KG1 (cell line): Measurements from ENCODE around the gene CD2BP2.
"Not testable (repeated sequence)": the region's sequence is repeated elsewhere in the genome, so short reads cannot be mapped to it uniquely, and the experiment has no call there.

ENCODE experiments used
- DNase-seq: peaks from one replicate; lab custom pipeline; 2025; lab: John Stamatoyannopoulos, UW

CD2BP2 gene

DNA sequence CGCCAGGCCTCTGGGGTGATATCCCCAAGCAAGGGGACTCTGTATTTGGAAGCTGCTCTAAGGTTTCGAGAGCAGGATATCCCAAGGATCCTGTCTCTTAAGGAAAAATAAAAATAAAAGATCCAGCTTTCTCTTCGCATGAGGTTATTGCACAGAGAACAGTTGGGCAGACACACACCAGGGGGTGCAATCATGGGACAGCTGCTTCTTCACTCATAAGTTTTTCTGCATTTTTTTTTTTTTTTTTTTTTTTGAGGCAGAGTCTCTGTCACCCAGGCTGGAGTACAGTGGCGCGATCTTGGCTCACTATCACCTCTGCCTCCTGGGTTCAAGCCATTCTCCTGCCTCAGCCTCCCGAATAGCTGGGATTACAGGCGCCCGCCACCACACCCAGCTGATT is 13.1 kb downstream of the CD2BP2 start:
- not testable (repeated sequence) for DNase-seq

DNA sequence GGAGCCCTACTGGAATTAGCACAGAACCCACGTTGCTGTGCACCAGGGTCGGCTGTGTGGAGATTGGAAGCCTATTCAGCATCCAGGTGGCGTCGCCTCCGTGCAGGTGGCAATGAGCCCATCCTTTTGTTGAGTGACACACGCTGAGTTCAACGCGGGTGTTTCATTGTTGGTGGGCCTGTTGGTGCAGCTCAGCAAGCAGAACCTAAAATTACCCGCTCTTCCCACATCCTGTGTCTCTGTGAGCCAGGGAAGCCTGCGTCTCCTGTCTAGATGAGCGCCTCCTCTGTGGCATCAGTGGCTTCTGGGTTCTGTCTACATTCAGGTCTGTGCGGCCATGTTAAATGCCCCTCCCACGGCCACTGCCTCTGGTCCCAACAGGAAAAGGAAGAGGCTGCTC is 14.5 kb downstream of the CD2BP2 start:
- DNase-seq = no peak

DNA sequence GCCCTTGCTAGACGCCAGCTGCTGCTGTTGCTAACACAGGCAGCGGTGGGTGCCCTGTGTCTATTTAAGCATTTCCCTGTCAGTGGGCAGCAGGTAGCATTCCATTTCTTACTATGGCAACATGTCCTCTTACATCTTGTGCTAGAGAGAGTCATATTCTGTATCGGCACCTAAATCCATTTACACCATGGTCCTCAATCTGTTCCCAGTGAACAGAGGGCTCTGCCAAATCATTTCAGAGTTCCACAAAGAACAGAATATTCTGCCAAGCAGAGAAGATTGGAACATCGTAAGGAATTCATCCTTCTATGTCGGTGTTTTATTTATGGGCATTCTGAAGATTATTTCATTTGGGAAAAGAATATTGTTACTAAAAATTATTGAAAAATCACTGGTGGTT is 16.4 kb downstream of the CD2BP2 start:
- not testable (repeated sequence) for DNase-seq

GRCh38 chr16:30337964-30338357 is 17.1 kb downstream of the CD2BP2 start:
- DNase-seq = not testable (repeated sequence)

GRCh38 chr16:30335598-30336474 is 19.3 kb downstream of the CD2BP2 start:
- DNase-seq = no peak

- peak; percentile 60 for DNase-seq
These were observed 20.0 kb downstream of the CD2BP2 start for GRCh38 chr16:30335028-30335597.

DNA sequence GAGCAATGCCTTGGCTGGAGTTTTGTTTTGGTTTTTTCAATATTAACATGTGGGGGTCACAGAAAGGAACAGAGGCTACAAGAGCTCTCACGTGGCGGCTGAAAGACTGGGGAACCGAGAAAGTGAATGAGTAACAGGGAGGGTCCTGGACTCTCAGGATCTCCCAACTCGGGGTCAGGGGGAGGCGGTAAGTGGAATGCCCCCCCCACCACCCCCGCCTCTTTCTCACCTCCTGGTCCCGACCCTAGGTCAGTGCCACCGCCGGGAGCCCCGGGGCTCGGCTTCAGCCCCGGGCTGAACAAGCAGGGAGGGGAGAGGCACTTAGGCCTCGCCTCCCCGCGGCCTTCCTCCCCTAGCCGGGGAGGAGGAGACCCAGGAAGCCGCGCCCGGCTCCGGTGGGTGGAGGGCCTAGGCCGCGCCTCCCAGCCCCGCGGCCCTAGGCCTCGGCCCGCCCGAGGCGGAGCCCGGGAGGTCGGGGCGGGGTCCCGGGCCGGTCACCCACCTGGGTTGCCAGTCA is 20.6 kb downstream of the CD2BP2 start:
- peak; percentile 29 for DNase-seq

- not testable (repeated sequence) for DNase-seq
These were observed 30.9 kb downstream of the CD2BP2 start for GRCh38 chr16:30324220-30324619.

DNA sequence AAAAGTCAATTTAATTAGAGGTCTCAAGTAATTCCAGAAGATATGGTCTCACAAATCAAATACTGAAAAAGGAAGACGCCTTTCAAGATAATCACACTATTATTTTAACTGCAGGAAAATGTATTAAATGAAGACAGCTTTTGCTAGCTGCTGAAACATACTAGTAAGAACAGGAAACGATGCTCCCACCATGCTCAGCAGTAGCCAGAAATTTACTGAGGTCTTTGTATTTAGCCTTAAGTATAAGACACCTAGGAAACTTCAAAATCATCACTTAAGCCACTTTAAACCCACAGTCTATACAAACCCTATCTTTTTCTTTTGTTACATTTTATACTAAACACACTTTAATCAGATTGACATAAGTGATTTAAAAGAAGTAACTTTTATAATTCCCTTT is 36.5 kb downstream of the CD2BP2 start:
- not testable (repeated sequence) for DNase-seq

GRCh38 chr16:30310937-30311336 is 44.2 kb downstream of the CD2BP2 start:
- DNase-seq = not testable (repeated sequence)

DNA sequence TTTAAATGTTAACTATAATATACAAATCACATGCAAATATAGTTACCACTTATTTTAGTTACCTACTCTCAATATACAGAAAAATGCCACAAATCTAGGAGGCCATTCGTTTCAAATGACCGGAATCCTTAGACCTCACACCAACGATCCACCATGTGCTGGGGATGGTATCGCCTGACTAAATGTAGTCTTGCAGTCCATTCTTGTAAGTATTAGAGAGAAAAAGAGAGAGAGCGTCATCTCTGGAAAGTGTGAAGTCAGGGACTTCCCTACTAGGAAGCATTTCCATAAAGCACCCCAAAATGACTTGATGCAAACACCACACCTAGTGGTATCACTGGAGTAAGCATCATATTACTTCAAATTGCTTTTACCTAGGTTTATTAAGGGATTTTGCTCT is 45.9 kb downstream of the CD2BP2 start:
- not testable (repeated sequence) for DNase-seq
